ENCODE results near the gene ZNF496.

DNA sequence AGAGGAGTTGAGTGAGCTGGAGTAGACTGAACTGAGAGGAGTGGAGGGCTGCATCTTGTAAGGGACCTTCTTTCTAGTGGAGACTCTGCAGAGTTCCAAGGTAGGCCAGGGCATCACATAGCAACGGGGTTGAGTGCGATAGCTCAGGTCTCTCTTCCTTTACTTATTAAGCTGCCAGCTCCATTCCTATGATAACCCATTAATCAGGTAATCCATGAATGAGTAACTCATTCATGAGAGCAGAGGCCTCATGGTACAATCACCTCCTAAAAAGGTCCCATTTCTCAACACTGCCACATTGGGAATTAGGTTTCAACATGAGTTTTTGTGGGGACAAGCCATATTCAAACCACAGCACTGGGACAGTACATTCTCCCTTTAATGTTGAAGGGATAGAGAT lies 54.5 kb downstream of the ZNF496 start:
- TF ChIP-seq POLR2A (IDR thresholded peaks at IDR 0.05) (no peak), POLR2AphosphoS5 (IDR thresholded peaks at IDR 0.05) (no peak)
- TF ChIP-seq, protein P1, sequence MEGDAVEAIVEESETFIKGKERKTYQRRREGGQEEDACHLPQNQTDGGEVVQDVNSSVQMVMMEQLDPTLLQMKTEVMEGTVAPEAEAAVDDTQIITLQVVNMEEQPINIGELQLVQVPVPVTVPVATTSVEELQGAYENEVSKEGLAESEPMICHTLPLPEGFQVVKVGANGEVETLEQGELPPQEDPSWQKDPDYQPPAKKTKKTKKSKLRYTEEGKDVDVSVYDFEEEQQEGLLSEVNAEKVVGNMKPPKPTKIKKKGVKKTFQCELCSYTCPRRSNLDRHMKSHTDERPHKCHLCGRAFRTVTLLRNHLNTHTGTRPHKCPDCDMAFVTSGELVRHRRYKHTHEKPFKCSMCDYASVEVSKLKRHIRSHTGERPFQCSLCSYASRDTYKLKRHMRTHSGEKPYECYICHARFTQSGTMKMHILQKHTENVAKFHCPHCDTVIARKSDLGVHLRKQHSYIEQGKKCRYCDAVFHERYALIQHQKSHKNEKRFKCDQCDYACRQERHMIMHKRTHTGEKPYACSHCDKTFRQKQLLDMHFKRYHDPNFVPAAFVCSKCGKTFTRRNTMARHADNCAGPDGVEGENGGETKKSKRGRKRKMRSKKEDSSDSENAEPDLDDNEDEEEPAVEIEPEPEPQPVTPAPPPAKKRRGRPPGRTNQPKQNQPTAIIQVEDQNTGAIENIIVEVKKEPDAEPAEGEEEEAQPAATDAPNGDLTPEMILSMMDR (IDR thresholded peaks at IDR 0.05): no peak
